Neural cell (in vitro differentiated cells): Measurements from ENCODE around the gene RAD51B.

Source experiments
- CTCF ChIP-seq: fragments of 450-650 bp; IDR thresholded peaks from 2 replicates; pipeline ENCODE4 v1.5.1; 2014; ENCODE audit warnings: antibody characterized with exemption, mild to moderate bottlenecking, moderate library complexity; ENCODE audit not compliant: poor library complexity, severe bottlenecking
- EP300 ChIP-seq: fragments of 450-650 bp; conservative IDR thresholded peaks from 2 replicates; pipeline ENCODE4 v1.6.1; 2014; ENCODE audit warnings: antibody characterized with exemption, mild to moderate bottlenecking, moderate library complexity; ENCODE audit not compliant: poor library complexity, severe bottlenecking
- EZH2 ChIP-seq: fragments of 200-600, 300-800 bp; shearing (Covaris generic), sonication (generic); IDR thresholded peaks from 2 replicates; pipeline ENCODE4 v1.6.1; 2014; ENCODE audit warnings: antibody characterized with exemption, low read length, borderline replicate concordance, mild to moderate bottlenecking; ENCODE audit not compliant: insufficient read depth, poor library complexity, severe bottlenecking
- MXI1 ChIP-seq: fragments of 450-650 bp; conservative IDR thresholded peaks from 2 replicates; pipeline ENCODE4 v1.6.1; 2014; ENCODE audit warnings: antibody characterized with exemption, mild to moderate bottlenecking; ENCODE audit not compliant: poor library complexity, severe bottlenecking
- POLR2AphosphoS5 ChIP-seq: IDR thresholded peaks from 2 replicates; pipeline ENCODE4 v1.6.1; 2012
- RAD21 ChIP-seq: fragments of 450-650 bp; conservative IDR thresholded peaks from 2 replicates; pipeline ENCODE4 v1.6.1; 2014; ENCODE audit warnings: antibody characterized with exemption, mild to moderate bottlenecking, moderate library complexity
- REST ChIP-seq: IDR thresholded peaks from 2 replicates; pipeline ENCODE4 v1.6.1; 2012; ENCODE audit warnings: borderline replicate concordance
- SMC3 ChIP-seq: fragments of 450-650 bp; conservative IDR thresholded peaks from 2 replicates; pipeline ENCODE4 v1.6.1; 2014; ENCODE audit warnings: antibody characterized with exemption, mild to moderate bottlenecking, moderate library complexity; ENCODE audit not compliant: poor library complexity
- TAF1 ChIP-seq: IDR thresholded peaks from 2 replicates; pipeline ENCODE4 v1.6.1; 2012; ENCODE audit warnings: low read depth

DNA sequence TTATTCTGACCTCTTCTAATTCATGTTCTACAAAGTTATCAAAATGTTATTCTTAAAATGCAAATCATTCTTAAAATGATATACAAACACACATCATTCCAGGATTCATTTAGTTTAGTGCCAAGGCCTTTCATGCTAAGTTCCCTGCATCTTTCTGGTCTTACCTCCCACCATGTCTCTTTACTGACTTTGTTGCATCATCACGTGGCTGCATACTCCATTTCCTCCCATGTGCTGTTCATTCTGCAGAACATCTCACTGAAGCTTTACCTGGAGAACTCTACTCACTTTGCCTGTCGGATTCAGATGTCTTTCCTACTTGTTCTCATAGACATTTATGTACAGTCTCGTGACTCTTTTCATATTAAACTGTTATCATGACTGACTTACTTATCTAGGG, 278.1 kb downstream of the RAD51B start:
- TF ChIP-seq TAF1 (no peak), EZH2 (no peak), CTCF (no peak), EP300 (no peak), RAD21 (no peak), POLR2AphosphoS5 (no peak), REST (no peak), MXI1 (no peak), SMC3 (no peak)
